NB4 (cell line): Measurements from ENCODE around the gene NT5C.

Experiments
- DNase-seq: peaks from one replicate; pipeline ENCODE4 v3.0.0; 2010; ENCODE audit warnings: low read depth
- H3K4me3 ChIP-seq: one replicate; pipeline ENCODE4 v1.5.1; 2011; ENCODE audit warnings: mild to moderate bottlenecking, low read depth, low read length, moderate library complexity
- MYC ChIP-seq: IDR thresholded peaks from 2 replicates; pipeline ENCODE4 v1.6.1; 2011; ENCODE audit warnings: low read depth, low read length
- POLR2A ChIP-seq: IDR thresholded peaks from 2 replicates; pipeline ENCODE4 v1.6.1; 2011; ENCODE audit warnings: mild to moderate bottlenecking; ENCODE audit not compliant: insufficient read length; ENCODE audit errors: extremely low read depth
- TF ChIP-seq, protein P1 (sequence below): IDR thresholded peaks from 2 replicates; pipeline ENCODE4 v1.6.1; 2011; ENCODE audit warnings: low read depth, low read length
- TF ChIP-seq, protein P2 (sequence below): IDR thresholded peaks from one replicate; pipeline ENCODE4 v1.5.1; 2012; ENCODE audit warnings: low read depth, low read length

NT5C gene

DNA sequence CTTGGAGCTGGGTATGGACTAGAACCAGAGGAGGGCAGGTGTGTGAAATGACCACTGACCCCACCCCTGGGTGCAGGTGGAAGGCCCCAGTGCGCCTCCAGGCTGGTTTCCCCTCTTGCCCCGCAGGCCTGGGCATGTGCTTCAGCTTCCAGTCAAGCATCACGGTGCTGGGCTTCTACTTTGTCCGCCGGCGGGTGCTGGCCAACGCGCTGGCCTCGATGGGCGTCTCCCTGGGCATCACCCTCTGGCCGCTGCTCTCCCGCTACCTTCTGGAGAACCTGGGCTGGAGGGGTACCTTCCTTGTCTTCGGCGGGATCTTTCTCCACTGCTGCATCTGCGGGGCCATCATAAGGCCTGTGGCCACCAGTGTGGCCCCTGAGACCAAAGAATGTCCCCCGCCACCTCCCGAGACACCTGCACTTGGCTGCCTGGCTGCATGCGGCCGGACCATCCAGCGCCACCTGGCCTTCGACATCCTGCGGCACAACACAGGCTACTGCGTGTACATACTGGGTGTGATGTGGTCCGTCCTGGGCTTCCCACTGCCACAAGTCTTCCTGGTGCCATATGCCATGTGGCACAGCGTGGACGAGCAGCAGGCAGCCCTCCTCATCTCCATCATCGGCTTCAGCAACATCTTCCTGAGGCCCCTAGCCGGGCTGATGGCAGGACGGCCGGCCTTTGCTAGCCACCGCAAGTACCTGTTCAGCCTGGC, 31.5 kb downstream of the NT5C start:
- TF ChIP-seq, protein P1, sequence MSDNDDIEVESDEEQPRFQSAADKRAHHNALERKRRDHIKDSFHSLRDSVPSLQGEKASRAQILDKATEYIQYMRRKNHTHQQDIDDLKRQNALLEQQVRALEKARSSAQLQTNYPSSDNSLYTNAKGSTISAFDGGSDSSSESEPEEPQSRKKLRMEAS: no peak
- TF ChIP-seq POLR2A: no peak
- TF ChIP-seq, protein P2, sequence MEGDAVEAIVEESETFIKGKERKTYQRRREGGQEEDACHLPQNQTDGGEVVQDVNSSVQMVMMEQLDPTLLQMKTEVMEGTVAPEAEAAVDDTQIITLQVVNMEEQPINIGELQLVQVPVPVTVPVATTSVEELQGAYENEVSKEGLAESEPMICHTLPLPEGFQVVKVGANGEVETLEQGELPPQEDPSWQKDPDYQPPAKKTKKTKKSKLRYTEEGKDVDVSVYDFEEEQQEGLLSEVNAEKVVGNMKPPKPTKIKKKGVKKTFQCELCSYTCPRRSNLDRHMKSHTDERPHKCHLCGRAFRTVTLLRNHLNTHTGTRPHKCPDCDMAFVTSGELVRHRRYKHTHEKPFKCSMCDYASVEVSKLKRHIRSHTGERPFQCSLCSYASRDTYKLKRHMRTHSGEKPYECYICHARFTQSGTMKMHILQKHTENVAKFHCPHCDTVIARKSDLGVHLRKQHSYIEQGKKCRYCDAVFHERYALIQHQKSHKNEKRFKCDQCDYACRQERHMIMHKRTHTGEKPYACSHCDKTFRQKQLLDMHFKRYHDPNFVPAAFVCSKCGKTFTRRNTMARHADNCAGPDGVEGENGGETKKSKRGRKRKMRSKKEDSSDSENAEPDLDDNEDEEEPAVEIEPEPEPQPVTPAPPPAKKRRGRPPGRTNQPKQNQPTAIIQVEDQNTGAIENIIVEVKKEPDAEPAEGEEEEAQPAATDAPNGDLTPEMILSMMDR: no peak
- no peak for TF ChIP-seq MYC
- DNase-seq: no peak
- no peak overlapping the region for H3K4me3 ChIP-seq

DNA sequence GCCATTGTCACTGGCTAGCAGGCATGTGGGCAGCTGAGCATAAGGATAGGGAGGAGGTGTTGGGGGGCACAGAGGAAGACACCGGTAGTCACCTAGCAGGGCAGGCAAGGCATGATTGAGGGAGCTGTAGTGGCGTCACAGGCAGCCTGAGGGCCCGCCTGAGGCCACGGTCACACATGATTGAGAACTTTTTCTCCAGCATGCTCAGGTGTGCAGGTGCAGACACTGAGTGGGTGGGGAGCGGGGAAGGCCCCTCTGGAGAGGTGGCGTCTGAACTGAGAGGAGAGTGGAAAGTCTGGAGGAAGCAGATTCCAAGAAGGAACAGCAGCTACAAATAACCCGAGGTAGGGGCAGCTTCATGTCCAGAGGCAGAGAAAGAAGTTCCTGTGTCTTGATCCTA, 32.7 kb downstream of the NT5C start:
- TF ChIP-seq, protein P2: no peak
- TF ChIP-seq POLR2A (no peak), MYC (no peak)
- TF ChIP-seq, protein P1: no peak
- no peak for DNase-seq

DNA sequence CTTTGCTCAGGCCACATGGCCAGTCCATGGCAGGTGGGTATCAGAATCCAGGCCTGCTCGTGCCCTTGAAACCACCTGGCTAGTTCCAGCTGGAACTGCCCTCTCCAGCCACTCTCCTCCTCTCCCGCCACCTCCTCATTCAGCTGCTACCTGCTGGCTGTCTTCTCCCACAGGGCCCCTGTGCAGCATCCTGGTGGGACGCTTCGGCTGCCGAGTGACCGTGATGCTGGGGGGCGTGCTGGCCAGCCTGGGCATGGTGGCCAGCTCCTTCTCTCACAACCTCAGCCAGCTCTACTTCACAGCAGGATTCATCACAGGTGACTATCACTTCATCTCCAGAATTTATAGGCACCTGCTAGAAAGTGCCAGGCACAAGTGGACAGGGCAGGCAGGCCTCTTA, 33.7 kb downstream of the NT5C start:
- TF ChIP-seq MYC (no peak), POLR2A (no peak)
- TF ChIP-seq, protein P1: no peak
- TF ChIP-seq, protein P2: no peak

More for the DNA sequence above, 32.7 kb downstream of the NT5C start:
- H3K4me3 ChIP-seq: no peak overlapping the region

DNA sequence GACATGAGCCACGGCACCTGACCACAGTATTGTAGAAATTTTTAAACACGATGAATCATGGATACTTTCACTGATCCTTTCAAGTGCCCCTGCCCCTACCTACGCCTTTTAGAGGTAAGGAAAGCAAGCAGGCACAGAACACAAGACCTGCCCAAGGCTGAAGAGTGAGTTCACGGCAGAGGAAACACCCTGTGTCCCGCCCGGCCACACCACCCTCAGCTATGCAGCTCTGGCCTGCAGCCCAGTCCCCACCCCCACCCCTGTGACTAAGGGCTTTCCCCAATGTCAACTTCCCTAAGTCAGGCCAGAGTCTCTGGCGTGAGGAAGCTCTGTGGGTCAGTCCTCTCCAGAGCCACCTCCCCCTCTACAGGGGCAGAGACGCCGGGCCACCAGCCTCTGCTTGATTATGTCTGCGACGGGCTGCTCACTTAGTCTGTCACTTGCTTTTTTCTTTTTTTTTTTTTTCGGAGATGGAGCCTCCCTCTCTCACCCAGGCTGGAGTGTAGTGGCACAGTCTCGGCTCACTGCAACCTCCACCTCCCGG, 35.4 kb downstream of the NT5C start:
- DNase-seq: peak; percentile 92
- TF ChIP-seq, protein P1: no peak
- TF ChIP-seq, protein P2: no peak
- TF ChIP-seq POLR2A: no peak
- no peak for TF ChIP-seq MYC
- H3K4me3 ChIP-seq: no peak overlapping the region

More for the DNA sequence above, 33.7 kb downstream of the NT5C start:
- H3K4me3 ChIP-seq: no peak overlapping the region
- DNase-seq: no peak

DNA sequence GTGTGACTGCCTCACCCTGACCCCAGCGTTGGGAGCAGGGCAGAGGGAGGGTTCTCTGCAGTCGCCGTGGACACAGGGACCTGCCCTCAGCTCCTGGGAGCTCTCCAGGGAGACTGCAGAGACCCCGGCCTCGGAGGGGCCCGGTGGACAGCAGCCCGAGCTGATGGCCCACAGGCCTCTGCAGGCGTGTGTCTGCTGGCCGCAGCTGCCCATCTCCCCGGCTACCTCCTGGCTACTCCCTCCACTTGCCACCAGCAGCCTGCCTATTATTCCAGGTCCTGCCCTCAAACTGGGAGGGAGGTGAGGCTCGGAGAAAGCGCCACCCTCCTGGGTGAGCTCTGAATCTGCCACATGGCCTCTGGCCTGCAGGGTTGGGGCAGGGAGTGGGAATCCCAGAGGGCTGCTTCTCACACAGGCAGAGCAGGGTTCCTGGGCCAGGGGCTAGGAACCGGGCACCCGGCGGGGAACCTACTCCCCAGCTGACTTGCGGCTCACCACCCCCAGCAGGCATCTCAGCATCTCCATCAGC, 36.6 kb downstream of the NT5C start:
- TF ChIP-seq MYC (no peak), POLR2A (no peak)
- TF ChIP-seq, protein P1: no peak
- TF ChIP-seq, protein P2: no peak
- no peak for DNase-seq
- no peak overlapping the region for H3K4me3 ChIP-seq
